ENCODE data around the gene MCCC1.

DNA sequence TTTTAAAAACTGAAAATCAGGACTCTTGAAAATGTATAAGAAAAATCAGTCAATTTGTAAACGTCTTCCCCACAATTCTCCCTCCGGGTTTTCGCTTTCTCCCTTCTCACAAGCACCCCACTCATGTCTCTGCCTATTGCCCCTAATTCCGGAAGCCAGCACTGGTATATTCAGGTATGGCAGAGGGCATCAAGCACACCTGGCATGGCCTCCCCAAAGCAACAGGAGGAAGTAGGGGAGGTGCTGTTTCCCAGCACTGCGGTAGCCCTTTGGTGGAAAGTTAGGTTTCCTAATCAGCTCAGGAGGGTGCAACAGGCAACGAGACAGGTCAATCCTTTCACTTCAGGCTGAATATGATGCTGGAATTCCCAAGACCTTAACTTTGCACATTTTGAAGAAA is 33.1 kb upstream of the MCCC1 start:
- TF ChIP-seq CTCF (CRISPR knock-in tag; IDR thresholded peaks at IDR 0.05): no peak
- no peak for TF ChIP-seq CREB1 (IDR thresholded peaks at IDR 0.05)
- TF ChIP-seq CREB1 (CRISPR knock-in tag; IDR thresholded peaks at IDR 0.05): no peak
- no peak for TF ChIP-seq REST (IDR thresholded peaks at IDR 0.05; ENCODE audit: borderline replicate concordance in 1 of 2, low read depth in 1 of 2, low read length in 2 of 2)
- TF ChIP-seq, protein P1, sequence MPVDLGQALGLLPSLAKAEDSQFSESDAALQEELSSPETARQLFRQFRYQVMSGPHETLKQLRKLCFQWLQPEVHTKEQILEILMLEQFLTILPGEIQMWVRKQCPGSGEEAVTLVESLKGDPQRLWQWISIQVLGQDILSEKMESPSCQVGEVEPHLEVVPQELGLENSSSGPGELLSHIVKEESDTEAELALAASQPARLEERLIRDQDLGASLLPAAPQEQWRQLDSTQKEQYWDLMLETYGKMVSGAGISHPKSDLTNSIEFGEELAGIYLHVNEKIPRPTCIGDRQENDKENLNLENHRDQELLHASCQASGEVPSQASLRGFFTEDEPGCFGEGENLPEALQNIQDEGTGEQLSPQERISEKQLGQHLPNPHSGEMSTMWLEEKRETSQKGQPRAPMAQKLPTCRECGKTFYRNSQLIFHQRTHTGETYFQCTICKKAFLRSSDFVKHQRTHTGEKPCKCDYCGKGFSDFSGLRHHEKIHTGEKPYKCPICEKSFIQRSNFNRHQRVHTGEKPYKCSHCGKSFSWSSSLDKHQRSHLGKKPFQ (CRISPR knock-in tag; IDR thresholded peaks at IDR 0.05; ENCODE audit: insufficient replicate concordance): no peak
- TF ChIP-seq MAFK (conservative IDR thresholded peaks at IDR 0.05 in 1 of 2, IDR thresholded peaks at IDR 0.05 in 1 of 2; ENCODE audit: low read length in 2 of 2): no peak
- no peak for TF ChIP-seq NRL (CRISPR knock-in tag; IDR thresholded peaks at IDR 0.05; ENCODE audit: borderline replicate concordance)
- TF ChIP-seq, protein P2, sequence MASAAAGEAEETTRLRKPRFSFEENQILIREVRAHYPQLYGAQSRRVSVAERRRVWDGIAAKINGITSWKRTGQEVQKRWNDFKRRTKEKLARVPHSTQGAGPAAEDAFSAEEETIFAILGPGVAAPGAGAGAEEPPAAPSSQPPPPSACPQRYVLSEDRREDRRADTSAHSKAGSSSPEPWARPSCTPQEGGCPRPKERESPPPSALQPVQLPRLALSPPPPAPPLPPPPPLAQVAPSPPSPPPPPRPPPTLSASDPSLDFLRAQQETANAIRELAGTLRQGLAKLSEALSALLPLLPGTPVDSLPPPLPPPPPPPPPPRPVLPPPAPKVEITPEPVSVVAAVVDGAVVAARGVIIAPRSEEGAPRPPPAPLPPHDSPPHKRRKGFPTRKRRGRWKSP (CRISPR knock-in tag; IDR thresholded peaks at IDR 0.05): no peak
- TF ChIP-seq, protein P3, sequence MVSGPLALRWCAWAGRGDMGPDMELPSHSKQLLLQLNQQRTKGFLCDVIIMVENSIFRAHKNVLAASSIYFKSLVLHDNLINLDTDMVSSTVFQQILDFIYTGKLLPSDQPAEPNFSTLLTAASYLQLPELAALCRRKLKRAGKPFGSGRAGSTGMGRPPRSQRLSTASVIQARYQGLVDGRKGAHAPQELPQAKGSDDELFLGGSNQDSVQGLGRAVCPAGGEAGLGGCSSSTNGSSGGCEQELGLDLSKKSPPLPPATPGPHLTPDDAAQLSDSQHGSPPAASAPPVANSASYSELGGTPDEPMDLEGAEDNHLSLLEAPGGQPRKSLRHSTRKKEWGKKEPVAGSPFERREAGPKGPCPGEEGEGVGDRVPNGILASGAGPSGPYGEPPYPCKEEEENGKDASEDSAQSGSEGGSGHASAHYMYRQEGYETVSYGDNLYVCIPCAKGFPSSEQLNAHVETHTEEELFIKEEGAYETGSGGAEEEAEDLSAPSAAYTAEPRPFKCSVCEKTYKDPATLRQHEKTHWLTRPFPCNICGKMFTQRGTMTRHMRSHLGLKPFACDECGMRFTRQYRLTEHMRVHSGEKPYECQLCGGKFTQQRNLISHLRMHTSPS (CRISPR knock-in tag; IDR thresholded peaks at IDR 0.05; ENCODE audit: low read depth): no peak
- no peak for TF ChIP-seq ZSCAN20 (CRISPR knock-in tag; IDR thresholded peaks at IDR 0.05; ENCODE audit: borderline replicate concordance)
- TF ChIP-seq HDAC1 (CRISPR knock-in tag; IDR thresholded peaks at IDR 0.05): no peak

Measured in HepG2 (cell line).